ENCODE data around the gene KCNAB3. TPM values are rescaled to one million over a fixed set of nuclear protein-coding genes. Genes with fewer than 3 reads are reported as not detected.

Gene KCNAB3
- total RNA-seq, 2 experiments from 2014 or later: 4.9 to 5.3 TPM

GRCh38 chr17:7915611-7916384 is 13.9 kb downstream of the KCNAB3 start, which contains the start of gene RNF227:
Gene RNF227, minus strand, starts transcription at chr17:7916289. Its CDS starts 94 bp downstream, at chr17:7916195.
- peak within 1 kb of the TSS; percentile 86 for H3K27ac Mint-ChIP-seq
- no peaks in the 10 kb centered on the region for H3K9me3 Mint-ChIP-seq
- peaks cover 29% of the 10 kb centered on the region for H3K4me1 Mint-ChIP-seq (ENCODE audit: low read depth)
- ChIA-PET CTCF (interaction anchor here (0.7 to 11.1 kb wide), 11 partner anchors 9 to 227 kb away, joined by 3 to 245 read pairs (median 5); partner anchors contain the start of genes CNTROB, NAA38, TRAPPC1 and WRAP53), POLR2A (interaction anchor here (1.0 to 4.3 kb wide), 8 partner anchors 9 to 74 kb away, joined by 3 to 42 read pairs (median 4); partner anchors contain the start of genes CNTROB, CYB5D1, KCNAB3 and NAA38)
- H3K27me3 Mint-ChIP-seq: no peaks in the 10 kb centered on the region
- H3K4me3 Mint-ChIP-seq: peak within 1 kb of the TSS; percentile 85
- DNase-seq: peak; percentile 92
- H3K36me3 Mint-ChIP-seq: peaks cover 6% of the 10 kb centered on the region
- intact Hi-C loops (cut with micrococcal nuclease): loop anchor here (1.0 kb wide), 2 partner anchors 17 to 28 kb away; partner anchors contain the start of gene CNTROB

- ChIA-PET POLR2A (interaction anchor here (1.0 to 4.3 kb wide), 7 partner anchors 9 to 75 kb away, joined by 3 to 42 read pairs (median 4); partner anchors contain the start of genes CNTROB, CYB5D1, KCNAB3 and NAA38), CTCF (interaction anchor here (0.7 to 11.1 kb wide), 11 partner anchors 9 to 226 kb away, joined by 3 to 245 read pairs (median 5); partner anchors contain the start of genes CNTROB, NAA38, TRAPPC1 and WRAP53)
- intact Hi-C loops (cut with micrococcal nuclease): loop anchor here (1.0 kb wide), 2 partner anchors 17 to 28 kb away; partner anchors contain the start of gene CNTROB
- no peak for DNase-seq
- Mint-ChIP-seq H3K9me3 (no peaks in the 10 kb centered on the region), H3K4me1 (ENCODE audit: low read depth) (peaks cover 29% of the 10 kb centered on the region), H3K36me3 (peaks cover 12% of the 10 kb centered on the region), H3K4me3 (peak overlapping the region; percentile 85), H3K27me3 (no peaks in the 10 kb centered on the region), H3K27ac (peak overlapping the region; percentile 86)
These were observed 14.5 kb downstream of the KCNAB3 start for GRCh38 chr17:7915179-7915610.

- H3K4me3 Mint-ChIP-seq: no peak overlapping the region
- peak; percentile 37 for DNase-seq
- ChIA-PET CTCF (interaction anchor here (0.6 to 11.1 kb wide), 22 partner anchors 10 to 149 kb away, joined by 3 to 245 read pairs (median 4); partner anchors contain the start of genes CNTROB, CYB5D1, KCNAB3 and NAA38), POLR2A (interaction anchor here (0.6 to 1.8 kb wide), 6 partner anchors 9 to 242 kb away, joined by 3 to 5 read pairs (median 4); partner anchors contain the start of gene KCNAB3)
- no peaks in the 10 kb centered on the region for H3K27me3 Mint-ChIP-seq
- peak overlapping the region; percentile 53 for H3K27ac Mint-ChIP-seq
- H3K4me1 Mint-ChIP-seq (ENCODE audit: low read depth): peaks cover 29% of the 10 kb centered on the region
- peaks cover 26% of the 10 kb centered on the region for H3K36me3 Mint-ChIP-seq
- H3K9me3 Mint-ChIP-seq: no peaks in the 10 kb centered on the region
- intact Hi-C loops (cut with micrococcal nuclease): loop anchor here (1.0 to 2.0 kb wide), 4 partner anchors 38 to 144 kb away; partner anchors contain the start of gene NAA38
These were observed 16.6 kb downstream of the KCNAB3 start for GRCh38 chr17:7912927-7913524.

- ChIA-PET POLR2A (no interaction called here), CTCF (interaction anchor here (3.7 to 11.1 kb wide), 2 partner anchors 76 to 130 kb away, joined by 23 to 245 read pairs; no protein-coding TSS in a partner anchor)
- DNase-seq: no peak
- Mint-ChIP-seq H3K36me3 (peaks cover 39% of the 10 kb centered on the region), H3K27ac (no peak overlapping the region), H3K9me3 (no peaks in the 10 kb centered on the region), H3K4me1 (ENCODE audit: low read depth) (peaks cover 19% of the 10 kb centered on the region), H3K27me3 (no peaks in the 10 kb centered on the region), H3K4me3 (no peak overlapping the region)
- intact Hi-C loops (cut with micrococcal nuclease): no loop called here
These were observed 18.5 kb downstream of the KCNAB3 start for GRCh38 chr17:7911116-7911515.

GRCh38 chr17:7910711-7911110 is 18.9 kb downstream of the KCNAB3 start:
- H3K27me3 Mint-ChIP-seq: no peaks in the 10 kb centered on the region
- ChIA-PET POLR2A (no interaction called here), CTCF (interaction anchor here (1.0 to 11.1 kb wide), 2 partner anchors 22 to 76 kb away, joined by 3 to 245 read pairs; no protein-coding TSS in a partner anchor)
- no peaks in the 10 kb centered on the region for H3K9me3 Mint-ChIP-seq
- peaks cover 19% of the 10 kb centered on the region for H3K4me1 Mint-ChIP-seq (ENCODE audit: low read depth)
- peaks cover 43% of the 10 kb centered on the region for H3K36me3 Mint-ChIP-seq
- no peak for DNase-seq
- intact Hi-C loops (cut with micrococcal nuclease): no loop called here
- H3K27ac Mint-ChIP-seq: no peak overlapping the region
- H3K4me3 Mint-ChIP-seq: no peak overlapping the region

GRCh38 chr17:7910281-7910680 is 19.4 kb downstream of the KCNAB3 start:
- CTCF ChIA-PET: interaction anchor here (1.0 to 11.1 kb wide), 3 partner anchors 23 to 131 kb away, joined by 3 to 245 read pairs (median 5); no protein-coding TSS in a partner anchor
- Mint-ChIP-seq H3K4me3 (no peak overlapping the region), H3K27me3 (no peaks in the 10 kb centered on the region), H3K36me3 (peaks cover 47% of the 10 kb centered on the region), H3K27ac (no peak overlapping the region), H3K4me1 (ENCODE audit: low read depth) (peaks cover 17% of the 10 kb centered on the region), H3K9me3 (no peaks in the 10 kb centered on the region)
- intact Hi-C loops (cut with micrococcal nuclease): no loop called here
- DNase-seq: no peak
- POLR2A ChIA-PET: no interaction called here

- intact Hi-C loops (cut with micrococcal nuclease): no loop called here
- H3K27ac Mint-ChIP-seq: no peak overlapping the region
- POLR2A ChIA-PET: no interaction called here
These were observed 20.6 kb downstream of the KCNAB3 start for GRCh38 chr17:7909089-7909488.

GRCh38 chr17:7903154-7904103 is 26.2 kb downstream of the KCNAB3 start:
- no peak for DNase-seq
- no peaks in the 10 kb centered on the region for H3K9me3 Mint-ChIP-seq
- H3K4me3 Mint-ChIP-seq: no peak overlapping the region
- H3K27ac Mint-ChIP-seq: no peak overlapping the region
- ChIA-PET CTCF (interaction anchor here (1.0 to 1.5 kb wide), 3 partner anchors 10 to 87 kb away, joined by 3 to 6 read pairs (median 3); no protein-coding TSS in a partner anchor), POLR2A (interaction anchor here (1.0 kb wide), 1 partner anchor 9 kb away, joined by 3 read pairs; no protein-coding TSS in a partner anchor)
- H3K4me1 Mint-ChIP-seq (ENCODE audit: low read depth): no peaks in the 10 kb centered on the region
- H3K27me3 Mint-ChIP-seq: no peaks in the 10 kb centered on the region
- H3K36me3 Mint-ChIP-seq: peaks cover 78% of the 10 kb centered on the region
- intact Hi-C loops (cut with micrococcal nuclease): no loop called here

More at GRCh38 chr17:7909089-7909488, 20.6 kb downstream of the KCNAB3 start:
- Mint-ChIP-seq H3K4me1 (ENCODE audit: low read depth) (peaks cover 8% of the 10 kb centered on the region), H3K36me3 (peaks cover 57% of the 10 kb centered on the region), H3K4me3 (no peak overlapping the region), H3K9me3 (no peaks in the 10 kb centered on the region), H3K27me3 (no peaks in the 10 kb centered on the region)
- no peak for DNase-seq
- CTCF ChIA-PET: interaction anchor here (0.6 kb wide), 1 partner anchor 150 kb away, joined by 3 read pairs; no protein-coding TSS in a partner anchor

GRCh38 chr17:7897773-7898172 is 31.9 kb downstream of the KCNAB3 start:
- Mint-ChIP-seq H3K27me3 (no peaks in the 10 kb centered on the region), H3K4me1 (ENCODE audit: low read depth) (peaks cover 17% of the 10 kb centered on the region), H3K27ac (peak overlapping the region; percentile 73), H3K36me3 (peaks cover 75% of the 10 kb centered on the region), H3K4me3 (no peak overlapping the region), H3K9me3 (no peaks in the 10 kb centered on the region)
- DNase-seq: peak; percentile 47
- intact Hi-C loops (cut with micrococcal nuclease): no loop called here
- CTCF ChIA-PET: interaction anchor here (0.6 to 3.5 kb wide), 18 partner anchors 9 to 213 kb away, joined by 3 to 37 read pairs (median 4); partner anchors contain the start of genes CHD3 and NAA38
- POLR2A ChIA-PET: interaction anchor here (0.8 to 2.7 kb wide), 4 partner anchors 29 to 93 kb away, joined by 3 to 7 read pairs (median 3); no protein-coding TSS in a partner anchor

- ChIA-PET POLR2A (interaction anchor here (1.3 to 2.7 kb wide), 2 partner anchors 36 to 93 kb away, joined by 3 to 7 read pairs; no protein-coding TSS in a partner anchor), CTCF (interaction anchor here (0.6 to 3.5 kb wide), 10 partner anchors 8 to 145 kb away, joined by 3 to 37 read pairs (median 5); partner anchors contain the start of genes CHD3 and NAA38)
- peak overlapping the region; percentile 73 for H3K27ac Mint-ChIP-seq
- H3K4me1 Mint-ChIP-seq (ENCODE audit: low read depth): peaks cover 17% of the 10 kb centered on the region
- intact Hi-C loops (cut with micrococcal nuclease): no loop called here
- no peak overlapping the region for H3K4me3 Mint-ChIP-seq
- H3K9me3 Mint-ChIP-seq: no peaks in the 10 kb centered on the region
- H3K27me3 Mint-ChIP-seq: no peaks in the 10 kb centered on the region
- no peak for DNase-seq
- peaks cover 72% of the 10 kb centered on the region for H3K36me3 Mint-ChIP-seq
These were observed 32.6 kb downstream of the KCNAB3 start for GRCh38 chr17:7897090-7897489.
